Nephron (organoid): Measurements from ENCODE around the gene PTPRE.
A peak's percentile ranks its signal among the peaks of the same experiment; 100 is the strongest.

Experiments
- H3K27ac Mint-ChIP-seq, 3 experiments: 2 replicates each; pipeline ENCODE4 v1.8.0; 2020; ENCODE audit warnings: mixed read lengths in 3 of 3, mild to moderate bottlenecking in 2 of 3, moderate library complexity in 1 of 3
- H3K27me3 Mint-ChIP-seq: 2 replicates; pipeline ENCODE4 v1.8.0; 2021; ENCODE audit warnings: low read depth, mild to moderate bottlenecking, moderate library complexity, mixed read lengths
- H3K36me3 Mint-ChIP-seq: 2 replicates; pipeline ENCODE4 v1.8.0; 2020; ENCODE audit warnings: low read depth, mixed read lengths
- H3K4me1 Mint-ChIP-seq: 2 replicates; pipeline ENCODE4 v1.8.0; 2020; ENCODE audit warnings: mixed read lengths
- H3K4me3 Mint-ChIP-seq, 3 experiments: 2 replicates each; pipeline ENCODE4 v1.8.0; 2020; ENCODE audit warnings: mild to moderate bottlenecking in 3 of 3, mixed read lengths in 3 of 3, moderate library complexity in 2 of 3
- H3K9me3 Mint-ChIP-seq: 2 replicates; pipeline ENCODE4 v1.8.0; 2020; ENCODE audit warnings: mixed read lengths
- CTCF ChIP-seq, 3 experiments: fragments of 200-600 bp; sonication (generic); IDR thresholded peaks; one replicate each; pipeline ENCODE4 v1.5.0; 2021; ENCODE audit warnings: antibody characterized with exemption in 3 of 3; ENCODE audit not compliant: unreplicated experiment in 3 of 3

Gene PTPRE

GRCh38 chr10:127890832-127891334 is 16.0 kb upstream of the PTPRE start:
- H3K9me3 Mint-ChIP-seq = no peaks in the 10 kb centered on the region
- no peak for TF ChIP-seq CTCF (IDR thresholded peaks at IDR 0.05; ENCODE audit: unreplicated experiment in 3 of 3)
- H3K27me3 Mint-ChIP-seq = peaks cover 16% of the 10 kb centered on the region
- no peak overlapping the region for H3K27ac Mint-ChIP-seq
- H3K36me3 Mint-ChIP-seq = no peaks in the 10 kb centered on the region
- peak overlapping the region in 2 of 3 experiments; percentile 62 to 71 for H3K4me3 Mint-ChIP-seq
- H3K4me1 Mint-ChIP-seq = peaks cover 8% of the 10 kb centered on the region

GRCh38 chr10:127892743-127893142 is 14.2 kb upstream of the PTPRE start, which contains the start of gene CLRN3:
Gene CLRN3 (minus strand): TSS chr10:127892941. CDS start chr10:127892784, 157 bp downstream.
- H3K27ac Mint-ChIP-seq = peak within 1 kb of the TSS; percentile 16 to 81 (median 64)
- peak within 1 kb of the TSS; percentile 64 to 76 (median 72) for H3K4me3 Mint-ChIP-seq
- no peaks in the 10 kb centered on the region for H3K36me3 Mint-ChIP-seq

DNA sequence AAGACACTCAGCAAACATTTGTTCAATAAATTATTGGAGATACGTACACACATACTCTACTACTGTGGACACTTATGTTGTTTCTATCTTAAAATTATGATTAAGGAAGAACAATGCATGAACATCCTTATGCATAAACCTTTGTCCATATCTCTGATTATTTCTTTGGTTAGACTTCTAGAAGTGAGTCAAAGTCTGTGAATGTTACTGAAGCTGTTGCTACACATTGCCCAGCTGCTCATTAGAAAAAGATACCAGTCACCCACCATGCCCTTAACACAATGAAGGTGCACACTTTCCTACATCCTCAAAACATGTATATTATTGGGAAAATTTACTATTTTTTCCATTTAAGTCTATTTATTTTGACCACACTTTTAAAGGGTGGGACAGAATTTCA is 12.8 kb upstream of the PTPRE start:
- Mint-ChIP-seq H3K4me3 (no peak overlapping the region), H3K27ac (no peak overlapping the region), H3K4me1 (no peaks in the 10 kb centered on the region), H3K9me3 (peaks cover 6% of the 10 kb centered on the region), H3K36me3 (no peaks in the 10 kb centered on the region), H3K27me3 (no peaks in the 10 kb centered on the region)
- TF ChIP-seq CTCF (IDR thresholded peaks at IDR 0.05; ENCODE audit: unreplicated experiment in 3 of 3) = no peak

More at GRCh38 chr10:127892743-127893142, 14.2 kb upstream of the PTPRE start, which contains the start of gene CLRN3:
- H3K4me1 Mint-ChIP-seq = peaks cover 1% of the 10 kb centered on the region
- peaks cover under 1% of the 10 kb centered on the region for H3K9me3 Mint-ChIP-seq
- TF ChIP-seq CTCF (IDR thresholded peaks at IDR 0.05; ENCODE audit: unreplicated experiment in 3 of 3) = no peak
- peaks cover 1% of the 10 kb centered on the region for H3K27me3 Mint-ChIP-seq

- H3K27ac Mint-ChIP-seq = no peak overlapping the region
- no peaks in the 10 kb centered on the region for H3K36me3 Mint-ChIP-seq
Observed at GRCh38 chr10:127896590-127896989, 10.3 kb upstream of the PTPRE start.

GRCh38 chr10:127897177-127897576 is 9.7 kb upstream of the PTPRE start:
- Mint-ChIP-seq H3K36me3 (no peaks in the 10 kb centered on the region), H3K4me1 (peaks cover 8% of the 10 kb centered on the region), H3K4me3 (no peak overlapping the region), H3K27ac (no peak overlapping the region), H3K27me3 (no peaks in the 10 kb centered on the region), H3K9me3 (peaks cover 6% of the 10 kb centered on the region)
- TF ChIP-seq CTCF (IDR thresholded peaks at IDR 0.05; ENCODE audit: unreplicated experiment in 3 of 3) = no peak

More at GRCh38 chr10:127896590-127896989, 10.3 kb upstream of the PTPRE start:
- H3K9me3 Mint-ChIP-seq = peaks cover 6% of the 10 kb centered on the region
- no peak overlapping the region for H3K4me3 Mint-ChIP-seq
- no peaks in the 10 kb centered on the region for H3K27me3 Mint-ChIP-seq
- TF ChIP-seq CTCF (IDR thresholded peaks at IDR 0.05; ENCODE audit: unreplicated experiment in 3 of 3) = no peak
- peaks cover 8% of the 10 kb centered on the region for H3K4me1 Mint-ChIP-seq

GRCh38 chr10:127899766-127900387 is 7.0 kb upstream of the PTPRE start:
- peak overlapping the region in 1 of 3 experiments; percentile 13 for H3K27ac Mint-ChIP-seq
- peaks cover 8% of the 10 kb centered on the region for H3K4me1 Mint-ChIP-seq
- no peak for TF ChIP-seq CTCF (IDR thresholded peaks at IDR 0.05; ENCODE audit: unreplicated experiment in 3 of 3)
- H3K4me3 Mint-ChIP-seq = no peak overlapping the region
- no peaks in the 10 kb centered on the region for H3K36me3 Mint-ChIP-seq
- H3K9me3 Mint-ChIP-seq = peaks cover 6% of the 10 kb centered on the region
- H3K27me3 Mint-ChIP-seq = no peaks in the 10 kb centered on the region
